Measurements from ENCODE around the gene ANKRD6. TPM values are rescaled to one million over a fixed set of nuclear protein-coding genes. Genes with fewer than 3 reads are reported as not detected.

ANKRD6 gene
- total RNA-seq, 1 experiment from 2014 or later, result 5.6 TPM

- Histone ChIP-seq H4K5ac (ENCODE audit: insufficient read length, low read depth, low read length) (no peak within 1 kb of the TSS), H2BK120ac (ENCODE audit: low read depth, low read length, poor library complexity, severe bottlenecking) (no peak within 1 kb of the TSS), H2BK5ac (ENCODE audit: insufficient read length, low read length) (no peak within 1 kb of the TSS), H4K91ac (ENCODE audit: insufficient read length, low read depth, low read length) (no peak within 1 kb of the TSS), H2BK20ac (ENCODE audit: low read depth, low read length, poor library complexity, severe bottlenecking) (no peak within 1 kb of the TSS), H4K20me1 (ENCODE audit: control insufficient read depth, insufficient read depth, insufficient read length) (no peaks in the 10 kb centered on the region), H3T11ph (ENCODE audit: low read length) (no peak within 1 kb of the TSS), H4K8ac (replicated peaks; ENCODE audit: insufficient read length, low read depth, low read length) (no peak within 1 kb of the TSS), H3K79me1 (ENCODE audit: insufficient read depth, low read depth, low read length, poor library complexity, severe bottlenecking) (no peaks in the 10 kb centered on the region), H3K23ac (ENCODE audit: insufficient read length, low read depth, low read length) (no peak within 1 kb of the TSS), H2AK5ac (ENCODE audit: insufficient read length, low read length) (no peak within 1 kb of the TSS), H3K23me2 (ENCODE audit: insufficient read length, low read depth, low read length, poor library complexity, severe bottlenecking) (peaks cover 23% of the 10 kb centered on the region), H3K14ac (ENCODE audit: insufficient read depth, low read length) (peak within 1 kb of the TSS; percentile 39; the same call in 1 of the 2 replicates), H3K56ac (ENCODE audit: insufficient read length, low read depth, low read length) (no peak within 1 kb of the TSS), H3K79me2 (ENCODE audit: insufficient read depth, low read length) (no peaks in the 10 kb centered on the region; the same call in 1 of the 2 replicates), H2BK12ac (ENCODE audit: insufficient read length, low read depth, low read length) (no peak within 1 kb of the TSS), H3K27ac (ENCODE audit: insufficient read length, low read depth, low read length) (no peak within 1 kb of the TSS), H3K9ac (ENCODE audit: extremely low read depth, insufficient read length, low read length) (peak within 1 kb of the TSS; percentile 43), H3K4me2 (ENCODE audit: insufficient read depth, insufficient read length, low read length) (peak within 1 kb of the TSS; percentile 97), H2BK15ac (ENCODE audit: low read depth, low read length) (no peak within 1 kb of the TSS), H3K4ac (ENCODE audit: low read depth, low read length) (no peak within 1 kb of the TSS), H2AFZ (ENCODE audit: low read length) (no peak within 1 kb of the TSS), H3K4me1 (ENCODE audit: insufficient read depth, low read length) (peaks cover 3% of the 10 kb centered on the region; the same call in 1 of the 2 replicates), H3K27me3 (ENCODE audit: insufficient read depth, low read length) (peaks cover 5% of the 10 kb centered on the region; the same call in 1 of the 2 replicates), H3K18ac (ENCODE audit: insufficient read length, low read depth, low read length) (peak within 1 kb of the TSS; percentile 86), H3K9me3 (ENCODE audit: control insufficient read depth, low read depth, low read length) (no peaks in the 10 kb centered on the region)
- no peak for TF ChIP-seq CTCF (conservative IDR thresholded peaks at IDR 0.05)
- no peaks in the 10 kb centered on the region; a peak in 1 of 5 replicates for H3K9me3 Mint-ChIP-seq
- no peaks in the 10 kb centered on the region for H3K36me3 Mint-ChIP-seq (ENCODE audit: insufficient read depth in 1 of 3, low read depth in 3 of 3)
- peak within 1 kb of the TSS; percentile 79 to 91 for H3K4me3 Mint-ChIP-seq
- peak within 1 kb of the TSS in 1 of 3 experiments; percentile 78; a peak in 1 of 7 replicates for H3K27ac Mint-ChIP-seq
- peaks cover 56% of the 10 kb centered on the region for H3K27me3 Mint-ChIP-seq (ENCODE audit: low read depth)
- WGBS (ENCODE audit: extremely low coverage, insufficient read length, low lambda C conversion rate), result no CpG with 5 or more reads among the region's 85 CpGs
- peak; percentile 54 for DNase-seq
- H3K4me1 Mint-ChIP-seq, result peaks cover 35% of the 10 kb centered on the region in 2 experiments
Observed at GRCh38 chr6:89412071-89413005, 20.6 kb upstream of the ANKRD6 start, which contains the start of gene RRAGD. Gene RRAGD (minus strand): TSS chr6:89412273. CDS start chr6:89411993, 280 bp downstream.
